Uterus (tissue), 4 donors: ENCODE measurements around the gene MAP4. TPM values are rescaled to one million over a fixed set of nuclear protein-coding genes. Genes with fewer than 3 reads are reported as not detected.

Source experiments
- DNase-seq, 2 donors: peaks; one replicate each; pipeline ENCODE4 v3.0.0-alpha.2; 2019 to 2020
- H3K27ac ChIP-seq, 2 donors: fragments of 200-600 bp; sonication (generic); 1 replicate in 1 of 2; 2 replicates in 1 of 2; pipeline ENCODE4 v1.5.1; 2016 to 2018
- H3K27me3 ChIP-seq, 2 donors: fragments of 200-600 bp; sonication (generic); one replicate each; pipeline ENCODE4 v1.5.1; 2018 to 2019; ENCODE audit warnings: control low read depth in 1 of 2
- H3K36me3 ChIP-seq, 2 donors: fragments of 200-600 bp; sonication (generic); one replicate each; pipeline ENCODE4 v1.5.1; 2019; ENCODE audit warnings: control low read depth in 1 of 2
- H3K4me1 ChIP-seq, 2 donors: fragments of 200-600 bp; sonication (generic); one replicate each; pipeline ENCODE4 v1.5.1; 2018 to 2019; ENCODE audit warnings: control low read depth in 1 of 2
- H3K4me3 ChIP-seq, 2 donors: fragments of 200-600 bp; sonication (generic); 1 replicate in 1 of 2; 2 replicates in 1 of 2; pipeline ENCODE4 v1.5.1; 2018 to 2019; ENCODE audit warnings: mild to moderate bottlenecking in 1 of 2
- H3K9me3 ChIP-seq, 2 donors: fragments of 200-600 bp; sonication (generic); one replicate each; pipeline ENCODE4 v1.5.1; 2019; ENCODE audit warnings: control low read depth in 1 of 2
- CTCF ChIP-seq, 4 experiments: fragments of 200-600 bp in 2 of 4; fragments of 450-650 bp in 2 of 4; sonication (generic) in 2 of 4; IDR thresholded peaks; one replicate each; pipeline ENCODE4 v1.5.1; 2016 to 2019; ENCODE audit warnings: antibody characterized with exemption in 4 of 4, mild to moderate bottlenecking in 2 of 4, moderate library complexity in 1 of 4
- POLR2A ChIP-seq, 2 donors: fragments of 450-650 bp; IDR thresholded peaks; one replicate each; pipeline ENCODE4 v1.6.1; 2016; ENCODE audit warnings: antibody characterized with exemption in 2 of 2, mild to moderate bottlenecking in 1 of 2, moderate library complexity in 1 of 2
- intact Hi-C: fragments of 100-400 bp; cut with DNase I; formaldehyde crosslinking; loops from one replicate; pipeline ENCODE4 v1.15.1; 2023; ENCODE audit warnings: low total_unique reads
- total RNA-seq, 4 donors: library from RNA; depleted of rRNA in 3 of 4; stranded (reverse); fragments of >200 nt in 3 of 4; gene quantifications; one replicate each; pipeline versions ENCODE4 v1.1.0 to v1.2.4, GENCODE V29; 2014 to 2023
- donor health status: DM: yes; HTN: yes; CAD: no.

The MAP4 gene
- total RNA-seq, 4 donors from 2014 or later = 51.5 to 264 (median 79.7) TPM

GRCh38 chr3:47897954-47898353, 118.3 kb downstream of the MAP4 start:
- no peak for DNase-seq
- Histone ChIP-seq H3K27ac (no peak overlapping the region), H3K27me3 (no peaks in the 10 kb centered on the region), H3K36me3 (no peaks in the 10 kb centered on the region), H3K9me3 (no peaks in the 10 kb centered on the region), H3K4me3 (no peak overlapping the region), H3K4me1 (no peaks in the 10 kb centered on the region)
- intact Hi-C loops = no loop called here
- TF ChIP-seq POLR2A (IDR thresholded peaks at IDR 0.05) = no peak
- no peak for TF ChIP-seq CTCF (IDR thresholded peaks at IDR 0.05)

- Histone ChIP-seq H3K27me3 (no peaks in the 10 kb centered on the region), H3K36me3 (no peaks in the 10 kb centered on the region), H3K4me3 (no peak overlapping the region), H3K4me1 (peaks cover 0 to 1% of the 10 kb centered on the region in 2 donors), H3K9me3 (no peaks in the 10 kb centered on the region), H3K27ac (no peak overlapping the region)
- TF ChIP-seq CTCF (IDR thresholded peaks at IDR 0.05) (no peak), POLR2A (IDR thresholded peaks at IDR 0.05) (no peak)
- no peak for DNase-seq
- intact Hi-C loops = no loop called here
Measured at GRCh38 chr3:47896736-47897135, 119.5 kb downstream of the MAP4 start.

DNA sequence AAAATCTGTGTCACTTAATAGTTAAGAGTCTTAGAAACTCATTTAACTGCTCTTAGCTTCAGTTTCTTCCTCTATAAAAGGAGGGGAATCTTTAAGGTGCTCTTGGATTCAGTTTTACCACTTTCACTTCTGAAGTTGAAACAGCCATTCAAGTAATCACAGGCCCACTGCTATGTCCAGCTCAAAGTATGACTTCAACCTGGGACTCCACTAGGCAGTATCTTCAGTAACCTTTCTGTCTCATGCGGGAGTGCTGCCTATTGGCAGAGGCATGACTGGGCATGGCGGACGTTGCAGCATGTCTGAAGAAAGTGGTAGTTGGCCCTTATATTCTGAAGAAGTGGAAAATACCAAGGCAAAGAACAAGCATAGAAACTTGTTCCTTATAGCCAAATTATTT, 121.0 kb downstream of the MAP4 start:
- TF ChIP-seq CTCF (IDR thresholded peaks at IDR 0.05) (no peak), POLR2A (IDR thresholded peaks at IDR 0.05) (no peak)
- intact Hi-C loops = no loop called here
- no peaks in the 10 kb centered on the region for H3K9me3 ChIP-seq

GRCh38 chr3:47892286-47893040, 123.8 kb downstream of the MAP4 start:
- peaks cover 5 to 7% of the 10 kb centered on the region in 2 donors for H3K4me1 ChIP-seq
- no peaks in the 10 kb centered on the region for H3K36me3 ChIP-seq
- no peak for DNase-seq
- no peaks in the 10 kb centered on the region for H3K27me3 ChIP-seq
- TF ChIP-seq POLR2A (IDR thresholded peaks at IDR 0.05) (no peak), CTCF (IDR thresholded peaks at IDR 0.05) (no peak)
- intact Hi-C loops = no loop called here
- peak overlapping the region in 1 of 2 donors; percentile 82 for H3K27ac ChIP-seq
- no peaks in the 10 kb centered on the region for H3K9me3 ChIP-seq
- H3K4me3 ChIP-seq = no peak overlapping the region

More for the DNA sequence above, 121.0 kb downstream of the MAP4 start:
- Histone ChIP-seq H3K36me3 (no peaks in the 10 kb centered on the region), H3K4me3 (no peak overlapping the region), H3K27ac (no peak overlapping the region), H3K27me3 (no peaks in the 10 kb centered on the region), H3K4me1 (peaks cover 4 to 7% of the 10 kb centered on the region in 2 donors)
- DNase-seq = no peak

- peak overlapping the region; percentile 58 to 82 for H3K27ac ChIP-seq
- no peak for TF ChIP-seq POLR2A (IDR thresholded peaks at IDR 0.05)
- TF ChIP-seq CTCF (IDR thresholded peaks at IDR 0.05) = no peak
Measured at GRCh38 chr3:47891613-47892005, 124.6 kb downstream of the MAP4 start.

More at GRCh38 chr3:47891613-47892005, 124.6 kb downstream of the MAP4 start:
- Histone ChIP-seq H3K4me3 (no peak overlapping the region), H3K4me1 (peaks cover 5 to 7% of the 10 kb centered on the region in 2 donors), H3K9me3 (no peaks in the 10 kb centered on the region), H3K36me3 (no peaks in the 10 kb centered on the region), H3K27me3 (no peaks in the 10 kb centered on the region)
- intact Hi-C loops = no loop called here
- DNase-seq = no peak
